ENCODE measurements around the gene DGKI.

The DGKI gene

DNA sequence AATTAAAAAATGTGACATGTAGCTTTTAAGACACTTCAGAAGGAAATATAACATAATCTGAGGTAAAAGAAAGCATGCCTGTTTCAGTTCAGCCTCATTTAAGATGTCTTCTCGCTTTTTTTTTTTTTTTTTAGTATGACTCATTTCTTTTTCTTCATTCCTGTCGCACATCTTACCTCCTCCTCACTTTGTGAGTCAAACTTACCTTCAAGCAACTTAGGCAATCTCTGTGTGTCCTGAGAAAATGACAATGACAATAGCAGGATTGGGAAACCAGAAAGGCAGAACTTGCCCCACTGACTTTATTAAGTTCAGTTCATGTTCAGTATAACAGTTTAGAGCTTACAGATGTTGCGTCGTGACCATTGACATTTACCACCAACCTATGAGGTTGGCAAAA lies 511.0 kb downstream of the DGKI start:
- no peak overlapping the region for H3K27ac ChIP-seq
- no peaks in the 10 kb centered on the region for H3K36me3 ChIP-seq (ENCODE audit: insufficient read depth)
- H3K4me3 ChIP-seq (IDR thresholded peaks at IDR 0.05; ENCODE audit: insufficient read depth, low read depth, low read length), result no peak overlapping the region
- H3K27me3 ChIP-seq (ENCODE audit: insufficient read depth, low read depth), result no peaks in the 10 kb centered on the region
- no peak overlapping the region for H2AFZ ChIP-seq (ENCODE audit: low read depth)
- H3K79me2 ChIP-seq (ENCODE audit: insufficient read depth, low read depth), result no peaks in the 10 kb centered on the region
- H3K9ac ChIP-seq, result no peak overlapping the region
- TF ChIP-seq, protein P1, sequence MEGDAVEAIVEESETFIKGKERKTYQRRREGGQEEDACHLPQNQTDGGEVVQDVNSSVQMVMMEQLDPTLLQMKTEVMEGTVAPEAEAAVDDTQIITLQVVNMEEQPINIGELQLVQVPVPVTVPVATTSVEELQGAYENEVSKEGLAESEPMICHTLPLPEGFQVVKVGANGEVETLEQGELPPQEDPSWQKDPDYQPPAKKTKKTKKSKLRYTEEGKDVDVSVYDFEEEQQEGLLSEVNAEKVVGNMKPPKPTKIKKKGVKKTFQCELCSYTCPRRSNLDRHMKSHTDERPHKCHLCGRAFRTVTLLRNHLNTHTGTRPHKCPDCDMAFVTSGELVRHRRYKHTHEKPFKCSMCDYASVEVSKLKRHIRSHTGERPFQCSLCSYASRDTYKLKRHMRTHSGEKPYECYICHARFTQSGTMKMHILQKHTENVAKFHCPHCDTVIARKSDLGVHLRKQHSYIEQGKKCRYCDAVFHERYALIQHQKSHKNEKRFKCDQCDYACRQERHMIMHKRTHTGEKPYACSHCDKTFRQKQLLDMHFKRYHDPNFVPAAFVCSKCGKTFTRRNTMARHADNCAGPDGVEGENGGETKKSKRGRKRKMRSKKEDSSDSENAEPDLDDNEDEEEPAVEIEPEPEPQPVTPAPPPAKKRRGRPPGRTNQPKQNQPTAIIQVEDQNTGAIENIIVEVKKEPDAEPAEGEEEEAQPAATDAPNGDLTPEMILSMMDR (conservative IDR thresholded peaks at IDR 0.05; ENCODE audit: low read depth, low read length), result no peak
- no peaks in the 10 kb centered on the region for H3K4me1 ChIP-seq (ENCODE audit: low read depth, poor library complexity, severe bottlenecking)
- H4K20me1 ChIP-seq (ENCODE audit: insufficient read depth), result no peaks in the 10 kb centered on the region
- H3K4me2 ChIP-seq, result no peak overlapping the region

DNA sequence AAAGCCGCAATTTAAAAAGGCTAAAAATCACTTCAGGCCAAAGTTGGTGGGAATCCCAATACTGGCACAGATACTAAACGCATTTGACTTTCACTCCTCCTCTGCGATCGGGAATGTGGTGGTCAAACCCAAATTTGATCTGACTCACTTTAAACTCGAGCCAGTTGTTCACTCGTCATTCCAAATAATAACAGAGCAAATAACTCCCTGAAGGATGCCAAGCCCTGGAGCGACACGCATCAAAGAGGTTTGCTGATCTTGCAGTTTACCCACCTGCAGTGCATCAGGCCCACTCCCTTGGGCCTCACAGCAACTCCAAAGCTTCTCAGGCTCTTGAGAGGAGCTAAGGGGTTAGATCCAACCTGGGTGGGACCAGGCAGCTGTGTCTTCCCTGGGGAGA lies 515.4 kb downstream of the DGKI start:
- H3K9ac ChIP-seq, result no peak overlapping the region
- H2AFZ ChIP-seq (ENCODE audit: low read depth), result no peak overlapping the region
- no peak overlapping the region for H3K27ac ChIP-seq
- no peaks in the 10 kb centered on the region for H3K79me2 ChIP-seq (ENCODE audit: insufficient read depth, low read depth)
- H3K4me2 ChIP-seq, result no peak overlapping the region
- H3K36me3 ChIP-seq (ENCODE audit: insufficient read depth), result no peaks in the 10 kb centered on the region
- TF ChIP-seq, protein P1 (conservative IDR thresholded peaks at IDR 0.05; ENCODE audit: low read depth, low read length), result no peak
- no peaks in the 10 kb centered on the region for H4K20me1 ChIP-seq (ENCODE audit: insufficient read depth)
- no peak overlapping the region for H3K4me3 ChIP-seq (IDR thresholded peaks at IDR 0.05; ENCODE audit: insufficient read depth, low read depth, low read length)
- H3K27me3 ChIP-seq (ENCODE audit: insufficient read depth, low read depth), result no peaks in the 10 kb centered on the region
- no peaks in the 10 kb centered on the region for H3K4me1 ChIP-seq (ENCODE audit: low read depth, poor library complexity, severe bottlenecking)

Data from KMS-11 (cell line).